ENCODE data around the gene ADAM12.

The ADAM12 gene

GRCh38 chr10:126072622-126073021 is 315.7 kb downstream of the ADAM12 start:
- Histone ChIP-seq H3K36me3 (ENCODE audit: control insufficient read depth, insufficient read depth, low read length) (no peaks in the 10 kb centered on the region), H3K9ac (ENCODE audit: low read depth, low read length) (no peak overlapping the region), H3K27me3 (ENCODE audit: control insufficient read depth, insufficient read depth, low read length) (no peaks in the 10 kb centered on the region), H3K9me3 (ENCODE audit: control insufficient read depth, insufficient read depth, low read length) (no peaks in the 10 kb centered on the region), H3K4me1 (ENCODE audit: control insufficient read depth, insufficient read depth, low read length) (no peaks in the 10 kb centered on the region), H3K4me3 (ENCODE audit: low read depth, low read length) (no peak overlapping the region)

GRCh38 chr10:126070476-126071215 is 317.6 kb downstream of the ADAM12 start:
- no peaks in the 10 kb centered on the region for H3K27me3 ChIP-seq (ENCODE audit: control insufficient read depth, insufficient read depth, low read length)
- no peaks in the 10 kb centered on the region for H3K4me1 ChIP-seq (ENCODE audit: control insufficient read depth, insufficient read depth, low read length)
- H3K9ac ChIP-seq (ENCODE audit: low read depth, low read length): no peak overlapping the region
- no peaks in the 10 kb centered on the region for H3K36me3 ChIP-seq (ENCODE audit: control insufficient read depth, insufficient read depth, low read length)
- no peaks in the 10 kb centered on the region for H3K9me3 ChIP-seq (ENCODE audit: control insufficient read depth, insufficient read depth, low read length)
- H3K4me3 ChIP-seq (ENCODE audit: low read depth, low read length): no peak overlapping the region

GRCh38 chr10:126068322-126068721 is 320.0 kb downstream of the ADAM12 start:
- Histone ChIP-seq H3K9me3 (ENCODE audit: control insufficient read depth, insufficient read depth, low read length) (no peaks in the 10 kb centered on the region), H3K27me3 (ENCODE audit: control insufficient read depth, insufficient read depth, low read length) (no peaks in the 10 kb centered on the region), H3K9ac (ENCODE audit: low read depth, low read length) (no peak overlapping the region), H3K4me1 (ENCODE audit: control insufficient read depth, insufficient read depth, low read length) (no peaks in the 10 kb centered on the region), H3K4me3 (ENCODE audit: low read depth, low read length) (no peak overlapping the region), H3K36me3 (ENCODE audit: control insufficient read depth, insufficient read depth, low read length) (no peaks in the 10 kb centered on the region)

- H3K36me3 ChIP-seq (ENCODE audit: control insufficient read depth, insufficient read depth, low read length): no peaks in the 10 kb centered on the region
- H3K9me3 ChIP-seq (ENCODE audit: control insufficient read depth, insufficient read depth, low read length): no peaks in the 10 kb centered on the region
- no peak overlapping the region for H3K9ac ChIP-seq (ENCODE audit: low read depth, low read length)
- no peaks in the 10 kb centered on the region for H3K4me1 ChIP-seq (ENCODE audit: control insufficient read depth, insufficient read depth, low read length)
- no peak overlapping the region for H3K4me3 ChIP-seq (ENCODE audit: low read depth, low read length)
- H3K27me3 ChIP-seq (ENCODE audit: control insufficient read depth, insufficient read depth, low read length): no peaks in the 10 kb centered on the region
Measured at GRCh38 chr10:126066456-126066855, 321.8 kb downstream of the ADAM12 start.

- H3K4me1 ChIP-seq (ENCODE audit: control insufficient read depth, insufficient read depth, low read length): no peaks in the 10 kb centered on the region
- no peak overlapping the region for H3K4me3 ChIP-seq (ENCODE audit: low read depth, low read length)
- no peaks in the 10 kb centered on the region for H3K9me3 ChIP-seq (ENCODE audit: control insufficient read depth, insufficient read depth, low read length)
- H3K36me3 ChIP-seq (ENCODE audit: control insufficient read depth, insufficient read depth, low read length): no peaks in the 10 kb centered on the region
- H3K27me3 ChIP-seq (ENCODE audit: control insufficient read depth, insufficient read depth, low read length): no peaks in the 10 kb centered on the region
- H3K9ac ChIP-seq (ENCODE audit: low read depth, low read length): no peak overlapping the region
Measured at GRCh38 chr10:126065751-126066377, 322.4 kb downstream of the ADAM12 start.

GRCh38 chr10:126064512-126064911 is 323.8 kb downstream of the ADAM12 start:
- Histone ChIP-seq H3K9me3 (ENCODE audit: control insufficient read depth, insufficient read depth, low read length) (no peaks in the 10 kb centered on the region), H3K9ac (ENCODE audit: low read depth, low read length) (no peak overlapping the region), H3K4me1 (ENCODE audit: control insufficient read depth, insufficient read depth, low read length) (no peaks in the 10 kb centered on the region), H3K4me3 (ENCODE audit: low read depth, low read length) (no peak overlapping the region), H3K36me3 (ENCODE audit: control insufficient read depth, insufficient read depth, low read length) (no peaks in the 10 kb centered on the region), H3K27me3 (ENCODE audit: control insufficient read depth, insufficient read depth, low read length) (no peaks in the 10 kb centered on the region)

- H3K9me3 ChIP-seq (ENCODE audit: control insufficient read depth, insufficient read depth, low read length): no peaks in the 10 kb centered on the region
- H3K4me1 ChIP-seq (ENCODE audit: control insufficient read depth, insufficient read depth, low read length): no peaks in the 10 kb centered on the region
- H3K4me3 ChIP-seq (ENCODE audit: low read depth, low read length): no peak overlapping the region
- H3K9ac ChIP-seq (ENCODE audit: low read depth, low read length): no peak overlapping the region
- H3K36me3 ChIP-seq (ENCODE audit: control insufficient read depth, insufficient read depth, low read length): no peaks in the 10 kb centered on the region
- H3K27me3 ChIP-seq (ENCODE audit: control insufficient read depth, insufficient read depth, low read length): no peaks in the 10 kb centered on the region
Measured at GRCh38 chr10:126063353-126063791, 324.9 kb downstream of the ADAM12 start.

GRCh38 chr10:126062131-126063032 is 325.9 kb downstream of the ADAM12 start:
- no peaks in the 10 kb centered on the region for H3K27me3 ChIP-seq (ENCODE audit: control insufficient read depth, insufficient read depth, low read length)
- H3K9ac ChIP-seq (ENCODE audit: low read depth, low read length): no peak overlapping the region
- no peaks in the 10 kb centered on the region for H3K9me3 ChIP-seq (ENCODE audit: control insufficient read depth, insufficient read depth, low read length)
- no peaks in the 10 kb centered on the region for H3K36me3 ChIP-seq (ENCODE audit: control insufficient read depth, insufficient read depth, low read length)
- no peaks in the 10 kb centered on the region for H3K4me1 ChIP-seq (ENCODE audit: control insufficient read depth, insufficient read depth, low read length)
- H3K4me3 ChIP-seq (ENCODE audit: low read depth, low read length): no peak overlapping the region

GRCh38 chr10:126061526-126061925 is 326.8 kb downstream of the ADAM12 start:
- Histone ChIP-seq H3K9me3 (ENCODE audit: control insufficient read depth, insufficient read depth, low read length) (no peaks in the 10 kb centered on the region), H3K27me3 (ENCODE audit: control insufficient read depth, insufficient read depth, low read length) (no peaks in the 10 kb centered on the region), H3K36me3 (ENCODE audit: control insufficient read depth, insufficient read depth, low read length) (no peaks in the 10 kb centered on the region), H3K4me1 (ENCODE audit: control insufficient read depth, insufficient read depth, low read length) (no peaks in the 10 kb centered on the region), H3K9ac (ENCODE audit: low read depth, low read length) (no peak overlapping the region), H3K4me3 (ENCODE audit: low read depth, low read length) (no peak overlapping the region)

GRCh38 chr10:126060261-126060931 is 327.9 kb downstream of the ADAM12 start:
- H3K4me1 ChIP-seq (ENCODE audit: control insufficient read depth, insufficient read depth, low read length): no peaks in the 10 kb centered on the region

GRCh38 chr10:126059076-126059826 is 329.0 kb downstream of the ADAM12 start:
- no peak overlapping the region for H3K4me3 ChIP-seq (ENCODE audit: low read depth, low read length)
- no peaks in the 10 kb centered on the region for H3K4me1 ChIP-seq (ENCODE audit: control insufficient read depth, insufficient read depth, low read length)
- no peak overlapping the region for H3K9ac ChIP-seq (ENCODE audit: low read depth, low read length)
- H3K9me3 ChIP-seq (ENCODE audit: control insufficient read depth, insufficient read depth, low read length): no peaks in the 10 kb centered on the region
- H3K36me3 ChIP-seq (ENCODE audit: control insufficient read depth, insufficient read depth, low read length): no peaks in the 10 kb centered on the region
- H3K27me3 ChIP-seq (ENCODE audit: control insufficient read depth, insufficient read depth, low read length): no peaks in the 10 kb centered on the region

More at GRCh38 chr10:126060261-126060931, 327.9 kb downstream of the ADAM12 start:
- H3K9me3 ChIP-seq (ENCODE audit: control insufficient read depth, insufficient read depth, low read length): no peaks in the 10 kb centered on the region
- no peaks in the 10 kb centered on the region for H3K36me3 ChIP-seq (ENCODE audit: control insufficient read depth, insufficient read depth, low read length)
- H3K4me3 ChIP-seq (ENCODE audit: low read depth, low read length): no peak overlapping the region
- H3K9ac ChIP-seq (ENCODE audit: low read depth, low read length): no peak overlapping the region
- H3K27me3 ChIP-seq (ENCODE audit: control insufficient read depth, insufficient read depth, low read length): no peaks in the 10 kb centered on the region

Measured in iPS-15b (cell line).